Measurements from ENCODE around the gene CYB561D2. TPM values are rescaled to one million over a fixed set of nuclear protein-coding genes. Genes with fewer than 3 reads are reported as not detected.

The CYB561D2 gene
- total RNA-seq, 1 experiment from 2014 or later, result 16.8 TPM

DNA sequence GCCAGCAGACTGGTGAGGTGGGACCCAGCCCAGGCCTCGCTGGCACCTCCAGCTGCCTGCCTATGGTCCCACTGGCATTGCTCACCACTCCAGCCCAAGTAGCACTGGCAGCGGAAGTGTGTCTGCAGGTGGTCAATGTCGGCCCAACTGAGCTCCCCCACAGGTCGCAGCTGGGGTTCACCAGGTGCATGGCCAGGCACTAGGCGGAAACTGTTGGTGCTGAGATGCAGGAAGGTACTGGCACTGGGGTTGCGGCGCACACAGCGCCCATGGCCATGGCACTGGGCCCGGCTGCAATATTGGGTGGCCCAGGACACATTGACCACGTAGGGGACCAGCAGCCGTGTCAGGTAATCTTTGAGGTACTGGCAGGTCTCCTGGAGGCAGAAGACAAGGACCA, 32.5 kb upstream of the CYB561D2 start:
- Histone ChIP-seq H3K4me2 (ENCODE audit: insufficient read depth, insufficient read length, low read length) (no peak overlapping the region), H3K79me2 (ENCODE audit: insufficient read depth, low read length) (peaks cover 5% of the 10 kb centered on the region; the same call in 1 of the 2 replicates), H3K4ac (ENCODE audit: low read depth, low read length) (no peak overlapping the region), H2BK12ac (ENCODE audit: insufficient read length, low read depth, low read length) (no peak overlapping the region), H4K20me1 (ENCODE audit: control insufficient read depth, insufficient read depth, insufficient read length) (no peaks in the 10 kb centered on the region), H3K79me1 (ENCODE audit: insufficient read depth, low read depth, low read length, poor library complexity, severe bottlenecking) (no peaks in the 10 kb centered on the region), H3K9me3 (ENCODE audit: control insufficient read depth, low read depth, low read length) (no peaks in the 10 kb centered on the region), H2BK120ac (ENCODE audit: low read depth, low read length, poor library complexity, severe bottlenecking) (no peak overlapping the region), H4K91ac (ENCODE audit: insufficient read length, low read depth, low read length) (no peak overlapping the region), H3K18ac (ENCODE audit: insufficient read length, low read depth, low read length) (no peak overlapping the region), H2BK5ac (ENCODE audit: insufficient read length, low read length) (no peak overlapping the region), H3K4me1 (ENCODE audit: insufficient read depth, low read length) (peaks cover 4% of the 10 kb centered on the region; the same call in 1 of the 2 replicates), H2BK20ac (ENCODE audit: low read depth, low read length, poor library complexity, severe bottlenecking) (no peak overlapping the region), H3K27me3 (ENCODE audit: insufficient read depth, low read length) (no peaks in the 10 kb centered on the region), H3K9ac (ENCODE audit: extremely low read depth, insufficient read length, low read length) (no peak overlapping the region), H3K27ac (ENCODE audit: insufficient read length, low read depth, low read length) (no peak overlapping the region), H4K8ac (replicated peaks; ENCODE audit: insufficient read length, low read depth, low read length) (no peak overlapping the region), H3K56ac (ENCODE audit: insufficient read length, low read depth, low read length) (no peak overlapping the region), H2AK5ac (ENCODE audit: insufficient read length, low read length) (no peak overlapping the region), H3K23me2 (ENCODE audit: insufficient read length, low read depth, low read length, poor library complexity, severe bottlenecking) (peaks cover 15% of the 10 kb centered on the region), H3K23ac (ENCODE audit: insufficient read length, low read depth, low read length) (no peak overlapping the region), H2AFZ (ENCODE audit: low read length) (no peak overlapping the region), H3T11ph (ENCODE audit: low read length) (no peak overlapping the region), H2BK15ac (ENCODE audit: low read depth, low read length) (no peak overlapping the region), H3K14ac (ENCODE audit: insufficient read depth, low read length) (no peak overlapping the region), H4K5ac (ENCODE audit: insufficient read length, low read depth, low read length) (no peak overlapping the region)
- no peak for DNase-seq
- Mint-ChIP-seq H3K36me3 (ENCODE audit: insufficient read depth in 1 of 3, low read depth in 3 of 3) (peaks cover 48 to 56% (median 55%) of the 10 kb centered on the region in 3 experiments), H3K4me3 (peak overlapping the region in 1 of 2 experiments; percentile 44; a peak in 2 of 5 replicates), H3K4me1 (peaks cover 21 to 36% of the 10 kb centered on the region in 2 experiments), H3K27me3 (ENCODE audit: low read depth) (no peaks in the 10 kb centered on the region), H3K9me3 (peaks cover 5 to 7% of the 10 kb centered on the region in 2 experiments), H3K27ac (no peak overlapping the region)
- WGBS (ENCODE audit: extremely low coverage, insufficient read length, low lambda C conversion rate), result no CpG with 5 or more reads among the region's 11 CpGs
- TF ChIP-seq, protein P1, sequence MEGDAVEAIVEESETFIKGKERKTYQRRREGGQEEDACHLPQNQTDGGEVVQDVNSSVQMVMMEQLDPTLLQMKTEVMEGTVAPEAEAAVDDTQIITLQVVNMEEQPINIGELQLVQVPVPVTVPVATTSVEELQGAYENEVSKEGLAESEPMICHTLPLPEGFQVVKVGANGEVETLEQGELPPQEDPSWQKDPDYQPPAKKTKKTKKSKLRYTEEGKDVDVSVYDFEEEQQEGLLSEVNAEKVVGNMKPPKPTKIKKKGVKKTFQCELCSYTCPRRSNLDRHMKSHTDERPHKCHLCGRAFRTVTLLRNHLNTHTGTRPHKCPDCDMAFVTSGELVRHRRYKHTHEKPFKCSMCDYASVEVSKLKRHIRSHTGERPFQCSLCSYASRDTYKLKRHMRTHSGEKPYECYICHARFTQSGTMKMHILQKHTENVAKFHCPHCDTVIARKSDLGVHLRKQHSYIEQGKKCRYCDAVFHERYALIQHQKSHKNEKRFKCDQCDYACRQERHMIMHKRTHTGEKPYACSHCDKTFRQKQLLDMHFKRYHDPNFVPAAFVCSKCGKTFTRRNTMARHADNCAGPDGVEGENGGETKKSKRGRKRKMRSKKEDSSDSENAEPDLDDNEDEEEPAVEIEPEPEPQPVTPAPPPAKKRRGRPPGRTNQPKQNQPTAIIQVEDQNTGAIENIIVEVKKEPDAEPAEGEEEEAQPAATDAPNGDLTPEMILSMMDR (conservative IDR thresholded peaks at IDR 0.05), result no peak

Data from H9 (cell line).